Measurements from ENCODE around the gene OPCML. TPM values are rescaled to one million over a fixed set of nuclear protein-coding genes. Genes with fewer than 3 reads are reported as not detected.

The OPCML gene
- total RNA-seq, 4 donors from 2014 or later = 0.16 TPM; not detected in 3

GRCh38 chr11:132838627-132839026, 693.7 kb downstream of the OPCML start:
- WGBS, 2 donors = 67 to 72% methylated on average over 7 of the region's 7 CpGs
- intact Hi-C loops (cut with DNase I; ENCODE audit: low total_unique reads) = no loop called here
- TF ChIP-seq POLR2A (IDR thresholded peaks at IDR 0.05) (no peak), CTCF (IDR thresholded peaks at IDR 0.05) (no peak)
- H3K4me3 ChIP-seq (ENCODE audit: low read depth, poor library complexity, severe bottlenecking) = no peak overlapping the region
- no peak for DNase-seq (ENCODE audit: low spot score in 2 of 2)

GRCh38 chr11:132831272-132831671, 701.0 kb downstream of the OPCML start:
- TF ChIP-seq POLR2A (IDR thresholded peaks at IDR 0.05) (no peak), CTCF (IDR thresholded peaks at IDR 0.05) (no peak)
- DNase-seq (ENCODE audit: low spot score in 2 of 2) = no peak
- no peak overlapping the region for H3K4me3 ChIP-seq (ENCODE audit: low read depth, poor library complexity, severe bottlenecking)
- 75 to 77% methylated on average over 2 of the region's 2 CpGs for whole genome bisulfite sequencing, 2 donors
- intact Hi-C loops (cut with DNase I; ENCODE audit: low total_unique reads) = no loop called here

- no peak for TF ChIP-seq CTCF (IDR thresholded peaks at IDR 0.05)
- 57 to 71% methylated on average over 1 of the region's 1 CpG for WGBS, 2 donors
- intact Hi-C loops (cut with DNase I; ENCODE audit: low total_unique reads) = no loop called here
- no peak overlapping the region for H3K4me3 ChIP-seq (ENCODE audit: low read depth, poor library complexity, severe bottlenecking)
- DNase-seq (ENCODE audit: low spot score in 2 of 2) = no peak
Measured at GRCh38 chr11:132824642-132825041, 707.7 kb downstream of the OPCML start.

GRCh38 chr11:132822276-132822675, 710.0 kb downstream of the OPCML start:
- no peak overlapping the region for H3K4me3 ChIP-seq (ENCODE audit: low read depth, poor library complexity, severe bottlenecking)
- WGBS, 2 donors = 92 to 93% methylated on average over 5 of the region's 5 CpGs
- no peak for TF ChIP-seq CTCF (IDR thresholded peaks at IDR 0.05)
- TF ChIP-seq POLR2A (IDR thresholded peaks at IDR 0.05) = no peak
- DNase-seq (ENCODE audit: low spot score in 2 of 2) = no peak
- intact Hi-C loops (cut with DNase I; ENCODE audit: low total_unique reads) = no loop called here

- no peak for DNase-seq (ENCODE audit: low spot score in 2 of 2)
- H3K4me3 ChIP-seq (ENCODE audit: low read depth, poor library complexity, severe bottlenecking) = no peak overlapping the region
- TF ChIP-seq CTCF (IDR thresholded peaks at IDR 0.05) (no peak), POLR2A (IDR thresholded peaks at IDR 0.05) (no peak)
- WGBS, 2 donors = 63 to 64% methylated on average over 4 of the region's 4 CpGs
- intact Hi-C loops (cut with DNase I; ENCODE audit: low total_unique reads) = no loop called here
Measured at GRCh38 chr11:132821499-132821898, 710.8 kb downstream of the OPCML start.

GRCh38 chr11:132821014-132821413, 711.3 kb downstream of the OPCML start:
- intact Hi-C loops (cut with DNase I; ENCODE audit: low total_unique reads) = no loop called here
- TF ChIP-seq POLR2A (IDR thresholded peaks at IDR 0.05) (no peak), CTCF (IDR thresholded peaks at IDR 0.05) (no peak)
- no peak for DNase-seq (ENCODE audit: low spot score in 2 of 2)
- H3K4me3 ChIP-seq (ENCODE audit: low read depth, poor library complexity, severe bottlenecking) = no peak overlapping the region
- 13% methylated on average over 1 of the region's 1 CpG for WGBS, 2 donors

Measured in lower leg skin (tissue), 4 donors.